ENCODE measurements around the gene PTGIS. TPM values are rescaled to one million over a fixed set of nuclear protein-coding genes. Genes with fewer than 3 reads are reported as not detected.

PTGIS gene
- total RNA-seq, 1 experiment from 2014 or later = 20.0 TPM

DNA sequence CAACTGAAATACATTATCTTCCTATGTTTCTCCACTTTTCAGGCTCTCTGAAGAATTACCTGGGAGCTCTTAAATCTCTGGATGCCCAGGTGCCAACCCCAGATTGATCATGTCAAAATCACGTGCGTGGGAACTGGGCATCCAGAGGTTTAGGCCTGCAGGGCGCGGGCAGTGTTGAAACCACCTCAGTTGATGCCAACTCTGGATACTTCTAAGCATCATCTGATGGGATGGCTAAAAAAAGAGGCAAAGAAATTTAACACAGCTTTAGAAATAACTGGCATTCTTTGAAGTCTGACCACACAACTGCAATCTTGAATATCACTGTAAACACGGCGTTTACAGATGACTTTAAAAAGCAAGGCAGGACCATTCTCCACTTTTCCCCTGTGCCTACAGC lies 41.9 kb downstream of the PTGIS start:
- H4K20me1 ChIP-seq (ENCODE audit: control insufficient read depth, insufficient read depth, insufficient read length) = no peaks in the 10 kb centered on the region
- no peaks in the 10 kb centered on the region for H3K4me1 ChIP-seq (ENCODE audit: insufficient read depth, low read length)
- no peak overlapping the region for H2AK5ac ChIP-seq (ENCODE audit: insufficient read length, low read length)
- no peak overlapping the region for H3K9ac ChIP-seq (ENCODE audit: extremely low read depth, insufficient read length, low read length)
- peaks cover 6% of the 10 kb centered on the region for H3K9me3 ChIP-seq (ENCODE audit: control insufficient read depth, low read depth, low read length)
- H3K79me1 ChIP-seq (ENCODE audit: insufficient read depth, low read depth, low read length, poor library complexity, severe bottlenecking) = no peaks in the 10 kb centered on the region
- no peak overlapping the region for H3K56ac ChIP-seq (ENCODE audit: insufficient read length, low read depth, low read length)
- H2BK12ac ChIP-seq (ENCODE audit: insufficient read length, low read depth, low read length) = no peak overlapping the region
- no peak overlapping the region for H2BK5ac ChIP-seq (ENCODE audit: insufficient read length, low read length)
- H3K4me3 Mint-ChIP-seq = no peak overlapping the region
- no peak overlapping the region for H2BK15ac ChIP-seq (ENCODE audit: low read depth, low read length)
- TF ChIP-seq, protein P1, sequence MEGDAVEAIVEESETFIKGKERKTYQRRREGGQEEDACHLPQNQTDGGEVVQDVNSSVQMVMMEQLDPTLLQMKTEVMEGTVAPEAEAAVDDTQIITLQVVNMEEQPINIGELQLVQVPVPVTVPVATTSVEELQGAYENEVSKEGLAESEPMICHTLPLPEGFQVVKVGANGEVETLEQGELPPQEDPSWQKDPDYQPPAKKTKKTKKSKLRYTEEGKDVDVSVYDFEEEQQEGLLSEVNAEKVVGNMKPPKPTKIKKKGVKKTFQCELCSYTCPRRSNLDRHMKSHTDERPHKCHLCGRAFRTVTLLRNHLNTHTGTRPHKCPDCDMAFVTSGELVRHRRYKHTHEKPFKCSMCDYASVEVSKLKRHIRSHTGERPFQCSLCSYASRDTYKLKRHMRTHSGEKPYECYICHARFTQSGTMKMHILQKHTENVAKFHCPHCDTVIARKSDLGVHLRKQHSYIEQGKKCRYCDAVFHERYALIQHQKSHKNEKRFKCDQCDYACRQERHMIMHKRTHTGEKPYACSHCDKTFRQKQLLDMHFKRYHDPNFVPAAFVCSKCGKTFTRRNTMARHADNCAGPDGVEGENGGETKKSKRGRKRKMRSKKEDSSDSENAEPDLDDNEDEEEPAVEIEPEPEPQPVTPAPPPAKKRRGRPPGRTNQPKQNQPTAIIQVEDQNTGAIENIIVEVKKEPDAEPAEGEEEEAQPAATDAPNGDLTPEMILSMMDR (conservative IDR thresholded peaks at IDR 0.05) = no peak
- no CpG with 5 or more reads among the region's 6 CpGs for WGBS (ENCODE audit: extremely low coverage, insufficient read length, low lambda C conversion rate)
- H3K4ac ChIP-seq (ENCODE audit: low read depth, low read length) = no peak overlapping the region
- no peak overlapping the region for H3K4me2 ChIP-seq (ENCODE audit: insufficient read depth, insufficient read length, low read length)
- H3K9me3 Mint-ChIP-seq = peaks cover 0 to 5% of the 10 kb centered on the region in 2 experiments; a peak in 3 of 5 replicates
- no peak overlapping the region for H2AFZ ChIP-seq (ENCODE audit: low read length)
- no peak overlapping the region for H2BK120ac ChIP-seq (ENCODE audit: low read depth, low read length, poor library complexity, severe bottlenecking)
- no peaks in the 10 kb centered on the region for H3K79me2 ChIP-seq (ENCODE audit: insufficient read depth, low read length)
- no peak overlapping the region for H3K14ac ChIP-seq (ENCODE audit: insufficient read depth, low read length)
- no peak overlapping the region for H4K5ac ChIP-seq (ENCODE audit: insufficient read length, low read depth, low read length)
- no peaks in the 10 kb centered on the region for H3K4me1 Mint-ChIP-seq
- H3K23me2 ChIP-seq (ENCODE audit: insufficient read length, low read depth, low read length, poor library complexity, severe bottlenecking) = no peaks in the 10 kb centered on the region
- no peak overlapping the region for H3K27ac Mint-ChIP-seq
- H3K27me3 Mint-ChIP-seq (ENCODE audit: low read depth) = no peaks in the 10 kb centered on the region
- no peak overlapping the region for H3K18ac ChIP-seq (ENCODE audit: insufficient read length, low read depth, low read length)
- H3K27me3 ChIP-seq (ENCODE audit: insufficient read depth, low read length) = no peaks in the 10 kb centered on the region
- no peak overlapping the region for H3K27ac ChIP-seq (ENCODE audit: insufficient read length, low read depth, low read length)
- no peak for DNase-seq
- no peak overlapping the region for H4K91ac ChIP-seq (ENCODE audit: insufficient read length, low read depth, low read length)
- peaks cover 22 to 43% (median 31%) of the 10 kb centered on the region in 3 experiments for H3K36me3 Mint-ChIP-seq (ENCODE audit: insufficient read depth in 1 of 3, low read depth in 3 of 3)
- H2BK20ac ChIP-seq (ENCODE audit: low read depth, low read length, poor library complexity, severe bottlenecking) = no peak overlapping the region
- no peak overlapping the region for H4K8ac ChIP-seq (replicated peaks; ENCODE audit: insufficient read length, low read depth, low read length)
- H3T11ph ChIP-seq (ENCODE audit: low read length) = no peak overlapping the region
- H3K23ac ChIP-seq (ENCODE audit: insufficient read length, low read depth, low read length) = no peak overlapping the region

All from H9 (cell line).